ENCODE data around the gene SUPT20H. TPM values are rescaled to one million over a fixed set of nuclear protein-coding genes. Genes with fewer than 3 reads are reported as not detected.

SUPT20H gene
- total RNA-seq, 1 experiment from 2014 or later, result 45.2 TPM

DNA sequence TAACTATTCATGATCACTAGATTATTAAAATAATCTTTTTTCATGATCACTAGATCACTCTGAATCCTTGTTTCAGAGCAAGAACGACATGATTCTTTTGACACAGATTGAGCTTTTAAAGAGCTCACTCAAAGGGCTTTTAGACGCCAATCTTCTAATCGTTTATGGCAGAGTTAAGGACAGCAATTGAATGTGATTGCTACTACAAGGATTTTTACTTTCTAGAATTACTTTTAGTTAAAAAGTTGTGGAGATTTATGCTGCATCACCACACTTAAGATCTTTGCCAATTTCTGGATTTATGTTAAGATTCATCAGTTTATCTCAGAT, 57.6 kb downstream of the SUPT20H start:
- no peak for DNase-seq (ENCODE audit: low spot score)

DNA sequence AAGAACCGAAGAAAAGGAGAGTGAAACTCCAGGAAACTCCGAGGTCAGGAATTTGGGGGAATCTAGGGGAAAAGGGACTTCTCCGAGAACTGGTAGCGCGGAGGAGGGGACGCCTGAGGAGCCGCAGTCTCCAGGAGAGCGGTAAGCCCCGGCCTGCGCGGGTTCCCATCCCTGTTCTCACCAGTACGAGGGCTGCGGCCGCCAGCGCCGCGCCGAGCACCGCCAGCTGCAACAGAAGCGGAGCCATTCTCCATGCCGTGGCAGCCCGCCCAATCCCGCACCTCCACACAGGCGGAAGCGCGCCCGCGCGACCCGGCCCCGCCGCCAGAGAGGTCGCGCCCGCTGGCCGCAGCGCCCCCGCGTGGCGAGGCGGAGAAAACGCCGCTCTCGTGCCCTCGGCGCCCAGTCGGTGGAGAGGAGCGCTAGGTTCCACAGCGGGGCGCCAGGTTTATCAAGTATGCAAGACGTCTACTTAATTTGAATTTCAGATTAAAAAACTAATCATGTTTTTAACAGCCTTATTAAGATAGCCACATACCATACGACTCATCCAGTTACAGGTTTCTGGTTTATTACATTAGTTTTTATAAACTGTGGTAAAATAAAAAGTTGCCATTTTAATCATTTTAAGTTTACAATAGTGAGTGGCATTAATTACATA, 60.3 kb downstream of the SUPT20H start, which contains the start of gene ALG5:
Gene ALG5 (minus strand): TSS at position 287 of the 661 bp plus-strand sequence. CDS start 40 bp downstream, at position 247.
- DNase-seq (ENCODE audit: low spot score), result peak; percentile 70

DNA sequence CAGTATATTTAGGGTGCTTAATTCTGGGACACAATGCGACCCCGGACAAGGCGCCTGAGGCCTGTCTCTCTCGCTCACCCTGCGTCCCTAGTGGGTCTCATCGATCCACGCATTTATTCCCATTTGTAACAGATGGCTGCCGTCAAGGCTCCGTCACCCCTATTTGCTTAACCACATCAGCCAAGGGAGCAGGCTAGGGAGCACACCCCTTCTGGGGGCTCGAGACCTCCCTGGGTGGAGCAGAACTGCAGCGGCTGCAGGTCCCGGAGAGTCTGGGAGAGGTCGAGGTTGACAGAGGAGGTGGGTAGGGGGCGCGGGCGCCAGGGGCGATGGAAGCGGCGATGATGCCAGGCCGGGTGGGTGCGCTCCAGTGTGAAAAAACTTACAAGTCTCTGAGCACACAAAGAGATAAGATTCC, 60.9 kb downstream of the SUPT20H start:
- no peak for DNase-seq (ENCODE audit: low spot score)

DNA sequence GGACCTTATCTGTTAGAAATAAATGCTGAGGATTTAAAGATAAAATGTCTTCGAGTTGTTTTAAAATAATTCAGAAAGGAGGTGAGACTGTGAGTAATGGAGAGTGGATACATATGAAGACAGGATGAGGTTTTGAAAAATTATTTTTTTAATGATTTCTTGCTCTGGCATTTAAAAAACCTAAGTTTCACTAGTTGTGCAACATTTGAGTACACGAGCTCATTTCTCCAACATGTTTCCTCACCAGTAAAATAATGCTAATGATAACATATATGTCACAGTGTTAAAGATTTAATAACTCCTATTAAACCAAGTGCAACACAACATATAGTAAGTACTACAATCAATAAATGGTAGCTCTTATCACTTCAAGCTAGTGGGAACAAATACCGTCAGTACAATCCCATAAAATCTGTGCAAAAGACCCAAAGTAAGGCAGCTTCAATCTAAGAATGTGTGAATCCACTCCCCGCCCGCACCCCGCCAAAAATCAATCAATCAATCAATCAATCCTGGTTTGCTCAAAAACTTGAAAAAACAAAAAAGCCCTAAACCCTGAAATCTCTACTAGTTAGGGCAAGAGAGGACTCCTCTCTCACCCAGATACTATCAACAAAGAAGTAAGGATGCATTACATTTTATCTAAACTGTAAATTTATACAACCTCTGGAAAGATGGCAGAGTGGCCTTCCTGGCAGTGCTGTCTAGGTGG, 61.6 kb downstream of the SUPT20H start:
- no peak for DNase-seq (ENCODE audit: low spot score)

DNA sequence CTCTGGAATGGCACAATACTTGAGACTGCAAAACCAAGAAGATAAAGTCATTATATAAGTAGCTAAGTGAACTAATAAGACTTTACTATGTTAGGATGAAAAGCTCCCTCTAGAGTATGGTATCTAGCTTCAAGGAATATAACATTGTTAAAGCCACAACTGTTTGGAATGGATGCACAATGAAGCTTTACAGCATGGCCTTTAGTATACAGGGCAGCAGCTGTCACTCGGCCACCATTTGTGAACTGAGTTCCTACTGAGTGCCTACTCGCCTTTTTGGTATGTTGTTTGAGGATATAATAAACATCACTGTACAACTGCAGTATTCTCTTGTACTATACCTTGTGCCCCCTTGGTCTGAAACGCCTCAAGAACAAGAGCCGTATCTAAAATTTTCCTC, 67.1 kb downstream of the SUPT20H start:
- DNase-seq (ENCODE audit: low spot score), result no peak

DNA sequence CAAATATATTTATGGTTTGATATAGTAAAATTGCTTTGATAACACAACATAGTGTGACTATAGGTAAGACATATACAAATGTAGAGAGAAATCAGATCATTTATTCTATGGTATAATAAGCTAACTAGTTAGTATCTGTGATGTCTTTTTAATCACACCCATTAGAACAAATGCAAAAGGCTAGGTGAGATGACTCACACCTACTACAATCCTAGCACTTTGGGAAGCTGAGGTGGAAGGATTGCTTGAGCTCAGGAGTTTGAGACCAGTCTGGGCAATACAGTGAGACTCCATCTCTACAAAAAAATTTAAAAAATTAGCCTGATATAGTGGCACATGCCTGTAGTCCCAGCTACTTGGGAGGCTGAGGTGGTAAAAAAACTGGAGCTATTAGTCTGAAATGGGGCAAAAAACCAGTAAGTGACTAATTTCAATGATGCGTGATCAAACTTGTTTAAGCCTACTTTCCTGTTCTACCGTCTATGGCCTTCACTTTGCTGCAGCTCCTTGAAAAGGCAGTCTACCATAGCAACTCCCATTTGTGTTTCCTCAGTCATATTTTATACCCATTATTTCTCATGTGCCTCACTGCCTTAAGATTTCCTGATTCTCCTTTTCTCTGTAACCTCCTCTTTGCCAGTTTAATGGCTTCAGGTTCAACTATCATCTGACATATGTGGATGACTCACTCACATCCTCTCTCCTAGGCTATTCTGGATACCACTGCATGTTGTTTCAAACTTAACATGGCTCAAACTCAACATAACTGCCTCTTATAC, 72.8 kb downstream of the SUPT20H start:
- peak; percentile 21 for DNase-seq (ENCODE audit: low spot score)

DNA sequence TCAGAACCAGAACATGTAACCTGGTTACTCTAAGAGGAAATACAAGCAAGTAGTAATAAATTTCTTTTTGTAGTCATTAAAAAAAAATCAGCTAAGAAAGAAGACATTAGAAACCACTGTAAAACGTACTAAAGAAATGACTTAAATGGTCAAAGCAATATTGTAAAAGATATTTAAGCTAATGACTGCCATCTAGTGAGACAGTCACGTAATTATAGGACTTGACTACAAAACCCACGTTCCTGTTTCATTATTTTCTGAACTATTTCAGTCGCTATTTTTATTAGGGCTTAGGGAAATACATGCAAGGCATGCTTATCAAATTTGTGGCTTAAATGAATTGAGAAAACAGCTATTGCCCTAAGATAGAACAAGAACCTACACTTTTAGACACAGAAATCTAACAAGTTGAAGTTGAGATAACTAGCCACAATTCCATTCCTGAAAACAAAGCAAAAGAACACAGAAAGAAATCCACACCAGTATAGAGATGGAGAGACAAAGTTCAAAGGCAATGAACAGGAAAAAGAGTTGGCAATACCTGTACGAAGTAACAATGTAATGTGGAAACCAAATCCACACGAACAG, 78.2 kb downstream of the SUPT20H start:
- peak; percentile 30 for DNase-seq (ENCODE audit: low spot score)

DNA sequence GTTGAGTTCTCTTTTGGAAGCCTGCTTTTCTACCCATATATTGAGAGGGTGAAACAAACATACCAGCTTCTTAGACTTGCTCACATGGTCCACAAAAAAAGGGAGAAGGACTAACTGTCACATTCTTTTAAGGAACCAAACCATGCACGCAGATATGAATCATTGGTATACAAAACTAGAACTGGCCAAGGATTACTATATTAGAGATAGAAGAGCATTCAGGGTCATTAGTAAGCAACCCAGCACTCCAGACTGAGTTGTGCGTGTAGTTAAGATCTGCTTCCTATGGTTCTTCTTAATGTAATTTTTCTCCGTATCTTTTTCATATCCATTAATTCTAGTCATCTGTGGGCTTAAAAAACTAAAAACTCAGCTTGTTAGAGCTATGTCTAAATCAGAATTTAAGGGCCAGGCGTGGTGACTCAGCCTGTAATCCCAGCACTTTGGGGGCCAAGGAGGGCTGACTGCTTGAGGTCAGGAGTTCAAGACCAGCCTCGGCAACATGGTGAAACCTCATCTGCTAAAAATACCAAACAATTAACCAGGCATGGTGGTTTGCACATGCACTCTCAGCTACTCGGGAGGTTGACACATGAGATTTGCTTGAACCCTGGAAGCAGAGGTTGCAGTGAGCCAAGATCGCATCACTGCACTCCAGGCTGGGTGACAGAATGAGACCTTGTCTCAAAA, 80.0 kb downstream of the SUPT20H start:
- DNase-seq (ENCODE audit: low spot score), result no peak

DNA sequence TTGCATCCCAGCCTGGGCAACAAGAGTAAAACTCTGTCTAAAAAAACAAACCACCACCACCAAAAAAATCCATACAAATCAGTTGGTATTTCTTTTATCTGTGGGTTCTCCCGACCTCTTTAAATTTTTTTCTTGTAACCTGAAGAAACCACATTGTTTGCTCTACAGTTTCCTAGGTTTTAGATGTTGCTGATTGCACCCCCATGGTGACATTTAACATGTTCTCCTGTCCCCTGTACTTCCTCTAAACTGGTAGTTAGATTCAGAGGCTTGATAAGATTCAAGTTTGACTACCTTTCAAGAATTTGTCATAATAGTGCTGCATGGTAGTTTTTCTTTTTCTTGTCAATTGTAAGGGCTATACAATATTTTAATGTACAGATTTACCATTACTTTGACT, 84.3 kb downstream of the SUPT20H start:
- DNase-seq (ENCODE audit: low spot score), result no peak

DNA sequence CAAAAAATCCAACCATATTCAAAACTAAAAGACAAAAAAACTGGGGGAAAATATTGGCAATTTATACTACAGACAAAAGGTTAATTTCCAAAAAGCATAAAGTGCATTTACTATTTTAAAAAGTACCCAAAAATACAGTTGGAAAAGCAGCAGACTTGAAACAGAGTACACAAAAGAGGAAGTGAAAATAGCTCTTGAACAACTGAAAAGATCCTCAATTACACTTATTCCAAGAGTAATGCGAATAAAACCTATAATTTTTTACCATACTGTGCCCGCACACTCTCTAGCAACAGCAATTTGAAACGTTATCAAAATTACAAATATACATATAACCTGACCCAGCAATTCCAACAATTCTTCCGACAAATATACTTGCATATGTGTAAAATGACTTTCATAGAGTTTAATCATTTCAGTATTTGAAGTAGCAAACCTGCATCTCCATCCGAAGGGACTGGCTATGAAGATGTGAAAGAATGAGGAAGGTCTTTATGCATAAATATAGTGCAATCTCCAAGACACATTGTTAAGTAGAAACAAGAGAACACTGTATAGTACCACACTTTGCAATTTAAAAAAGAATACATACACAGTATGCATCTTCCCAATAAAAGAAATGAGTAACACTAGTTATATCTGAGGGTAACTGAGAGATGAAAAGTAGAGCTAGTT, 85.7 kb downstream of the SUPT20H start:
- no peak for DNase-seq (ENCODE audit: low spot score)

DNA sequence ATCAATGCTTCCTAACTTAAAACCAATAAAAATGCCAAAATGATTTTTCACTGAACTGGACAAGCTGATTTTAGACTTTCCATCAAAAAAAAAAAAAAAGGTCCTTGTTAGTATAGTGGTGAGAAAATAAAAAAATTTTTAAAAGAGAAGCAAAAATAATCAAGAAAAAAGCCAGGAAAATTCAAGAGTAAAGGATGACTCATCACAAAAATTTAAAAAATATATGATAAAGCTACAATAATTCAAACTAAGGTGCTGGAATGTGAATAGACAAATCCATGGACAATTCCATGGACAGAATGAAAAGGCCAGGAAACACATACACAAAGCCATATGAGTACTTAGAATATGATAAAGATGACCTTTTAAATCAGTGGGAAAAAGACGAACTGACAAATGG, 86.5 kb downstream of the SUPT20H start:
- no peak for DNase-seq (ENCODE audit: low spot score)

DNA sequence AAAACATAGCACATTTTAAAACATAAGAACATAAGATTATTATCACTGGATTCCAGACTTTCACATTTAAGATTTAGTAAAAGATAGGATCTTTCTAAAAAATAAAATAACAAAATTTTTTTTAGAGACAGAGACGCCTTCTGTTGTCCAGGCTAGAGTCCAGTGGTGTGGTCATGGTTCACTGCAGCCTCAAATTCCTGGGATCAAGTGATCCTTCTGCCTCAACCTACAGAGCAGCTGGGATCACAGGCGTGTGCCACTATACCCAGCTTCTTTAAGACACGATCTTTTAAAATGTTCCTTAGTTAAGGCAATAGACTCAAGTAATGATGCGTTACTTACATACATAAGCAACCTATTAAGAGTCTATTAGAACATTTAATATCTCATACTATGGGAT, 93.1 kb downstream of the SUPT20H start:
- DNase-seq (ENCODE audit: low spot score), result no peak

DNA sequence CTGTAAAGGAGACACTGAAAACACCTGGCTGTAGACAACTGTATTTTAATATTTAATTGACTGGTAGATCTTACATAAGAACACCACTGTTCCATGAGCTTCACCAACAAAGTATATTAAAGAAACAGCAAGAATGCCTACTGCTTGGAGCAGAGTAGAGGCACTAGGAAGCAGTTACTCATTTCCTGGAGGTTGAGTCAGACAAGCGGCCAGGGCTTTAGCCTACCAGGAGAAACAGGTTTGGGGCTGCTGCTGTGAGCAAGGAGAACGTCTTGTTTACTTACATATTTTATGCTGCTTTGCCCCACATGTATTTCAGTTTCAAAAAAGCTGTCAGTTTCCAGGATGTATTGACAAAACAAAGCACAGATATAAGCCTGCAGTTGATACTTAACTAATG, 93.7 kb downstream of the SUPT20H start:
- DNase-seq (ENCODE audit: low spot score), result peak; percentile 62

DNA sequence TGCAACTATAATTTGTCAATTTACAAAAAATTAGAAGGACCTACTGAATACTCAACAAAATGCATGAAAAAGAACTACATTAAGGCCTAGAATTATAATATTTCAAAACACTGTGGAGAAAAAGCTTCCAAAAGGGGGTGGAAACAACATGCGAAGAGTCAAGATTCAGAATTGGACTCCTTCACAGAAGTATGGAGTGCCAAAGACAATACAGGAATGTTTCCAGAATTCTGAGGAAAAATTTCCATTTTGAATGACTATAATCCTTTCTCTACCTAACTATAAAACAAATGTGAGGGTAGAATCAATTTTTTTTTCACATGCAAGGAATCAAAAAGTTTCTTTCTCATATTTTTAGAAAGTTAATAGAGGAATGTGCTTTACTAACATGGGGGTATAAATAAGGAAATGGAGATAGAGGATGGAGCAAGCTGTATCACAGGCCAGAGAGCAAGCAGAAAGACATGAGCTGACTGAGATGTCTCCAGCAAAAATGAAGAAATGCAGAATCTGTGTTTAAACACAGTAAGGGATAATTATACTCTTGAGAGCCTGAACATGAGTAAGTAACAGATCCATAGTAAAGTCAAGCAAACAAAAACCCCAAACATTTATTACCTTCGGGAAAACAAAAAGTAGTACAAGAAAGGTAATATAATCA, 99.9 kb downstream of the SUPT20H start:
- no peak for DNase-seq (ENCODE audit: low spot score)

Other genes starting within 250 kb of the SUPT20H start
- gene RFXAP, start 240.5 kb downstream of the SUPT20H start, total RNA-seq (2014; rRNA removed; shearing (Covaris generic)), result 1.3 and 1.5 TPM in 2 replicates
- 2.1 and 5.2 TPM in 2 replicates for gene SMAD9, start 139.4 kb downstream of the SUPT20H start, total RNA-seq (2014; rRNA removed; shearing (Covaris generic))
- gene ALG5, start 60.3 kb downstream of the SUPT20H start, total RNA-seq (2014; rRNA removed; shearing (Covaris generic)), result 34.4 and 41.0 TPM in 2 replicates
- gene EXOSC8, start 58.9 kb downstream of the SUPT20H start, total RNA-seq (2014; rRNA removed; shearing (Covaris generic)), result 61.2 and 81.1 TPM in 2 replicates
- not detected in 2 replicates for gene CSNK1A1L, start 46.0 kb upstream of the SUPT20H start, total RNA-seq (2014; rRNA removed; shearing (Covaris generic))

Data from A172 (cell line).